ENCODE results near the gene SNAPC2.

SNAPC2 gene

GRCh38 chr19:7968008-7968795 is 48.1 kb downstream of the SNAPC2 start:
- DNase-seq, result no peak

GRCh38 chr19:7968796-7969554 is 48.8 kb downstream of the SNAPC2 start:
- no peak for DNase-seq

- DNase-seq, result no peak
Observed at GRCh38 chr19:7969555-7969939, 49.4 kb downstream of the SNAPC2 start.

- DNase-seq, result peak; percentile 37
Observed at GRCh38 chr19:7970716-7971448, 50.7 kb downstream of the SNAPC2 start.

- DNase-seq, result no peak
Observed at GRCh38 chr19:7971553-7972520, 51.7 kb downstream of the SNAPC2 start.

Data from fibroblast of skin of abdomen (primary cell).